Stimulated activated CD4-positive, alpha-beta T cell treated with anti-CD3 and anti-CD28 coated beads, Interleukin-4, amount 100 ng/mL, for 24 hours (primary cell): Measurements from ENCODE around the gene BCAP29.

Experiments used
- DNase-seq: peaks from one replicate; pipeline ENCODE4 v3.0.0-alpha.2; 2020

Gene BCAP29

GRCh38 chr7:107582875-107583274, 2.8 kb downstream of the BCAP29 start:
- DNase-seq = no peak

- DNase-seq = no peak
These were observed 4.7 kb downstream of the BCAP29 start for GRCh38 chr7:107584716-107585115.

GRCh38 chr7:107588529-107589130, 8.6 kb downstream of the BCAP29 start:
- no peak for DNase-seq

GRCh38 chr7:107591421-107591820, 11.4 kb downstream of the BCAP29 start:
- DNase-seq = no peak

- no peak for DNase-seq
These were observed 12.4 kb downstream of the BCAP29 start for GRCh38 chr7:107592361-107593024.

GRCh38 chr7:107593025-107593410, 13.0 kb downstream of the BCAP29 start:
- DNase-seq = no peak

GRCh38 chr7:107594961-107595737, 15.1 kb downstream of the BCAP29 start:
- DNase-seq = no peak

GRCh38 chr7:107596881-107597581, 17.0 kb downstream of the BCAP29 start:
- no peak for DNase-seq

- no peak for DNase-seq
These were observed 17.5 kb downstream of the BCAP29 start for GRCh38 chr7:107597582-107597916.

- DNase-seq = no peak
These were observed 17.9 kb downstream of the BCAP29 start for GRCh38 chr7:107597953-107598352.

- DNase-seq = no peak
These were observed 19.2 kb downstream of the BCAP29 start for GRCh38 chr7:107599262-107599661.

GRCh38 chr7:107600816-107601215, 20.8 kb downstream of the BCAP29 start:
- no peak for DNase-seq

GRCh38 chr7:107605218-107605815, 25.3 kb downstream of the BCAP29 start:
- DNase-seq = no peak

- no peak for DNase-seq
These were observed 26.3 kb downstream of the BCAP29 start for GRCh38 chr7:107606303-107606702.

GRCh38 chr7:107609811-107610261, 29.8 kb downstream of the BCAP29 start:
- DNase-seq = no peak

GRCh38 chr7:107610323-107610722, 30.3 kb downstream of the BCAP29 start:
- DNase-seq = no peak

- no peak for DNase-seq
These were observed 33.4 kb downstream of the BCAP29 start for GRCh38 chr7:107613439-107613838.

GRCh38 chr7:107613948-107614347, 33.9 kb downstream of the BCAP29 start:
- no peak for DNase-seq

- no peak for DNase-seq
These were observed 34.4 kb downstream of the BCAP29 start for GRCh38 chr7:107614425-107614824.

- DNase-seq = no peak
These were observed 36.0 kb downstream of the BCAP29 start for GRCh38 chr7:107615910-107616680.

GRCh38 chr7:107622429-107622828, 42.4 kb downstream of the BCAP29 start:
- DNase-seq = no peak

- DNase-seq = no peak
These were observed 42.8 kb downstream of the BCAP29 start for GRCh38 chr7:107622894-107623293.
